ENCODE data around the gene GNB3.

DNA sequence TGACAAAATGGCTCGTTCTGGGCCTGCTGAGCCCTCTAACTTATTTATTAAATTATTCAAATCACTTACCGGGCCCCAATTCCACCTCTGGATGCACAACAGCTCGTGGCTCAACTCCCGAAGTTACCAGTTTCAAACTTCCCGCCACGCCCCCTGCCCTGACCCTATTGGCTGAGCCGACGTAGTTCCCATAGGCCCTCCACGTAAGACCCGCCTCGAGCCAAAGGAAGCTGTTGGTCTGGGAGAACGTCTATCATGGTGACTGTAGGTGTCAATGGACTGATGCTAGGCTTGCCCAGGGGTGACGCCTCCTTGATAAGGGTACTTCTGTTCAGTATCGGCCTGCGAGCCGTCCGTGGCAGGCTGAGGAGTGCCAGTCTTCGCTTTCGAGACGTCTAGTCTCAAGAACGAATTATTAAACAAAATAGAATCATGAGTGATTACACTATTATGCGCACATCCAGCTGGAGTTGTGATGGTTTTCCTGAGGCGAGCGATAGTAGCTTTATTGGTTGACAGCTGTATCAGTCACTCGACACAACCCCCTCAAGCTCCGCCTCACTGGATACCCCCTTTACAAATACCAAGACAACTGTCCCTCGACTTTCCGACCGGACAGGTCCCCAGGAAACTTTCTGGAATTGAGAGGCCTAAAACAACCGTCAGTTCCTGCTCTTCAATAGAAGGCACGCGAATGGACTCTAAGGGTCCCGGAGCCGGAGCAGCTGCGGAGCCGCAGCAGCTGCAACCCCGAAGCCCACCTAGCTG lies 10.6 kb downstream of the GNB3 start, which contains the start of gene CDCA3:
- peak in 1 of 4 experiments; percentile 8 for TF ChIP-seq CTCF (IDR thresholded peaks at IDR 0.05)
- TF ChIP-seq POLR2A (IDR thresholded peaks at IDR 0.05): peak; percentile 52 to 83
- TF ChIP-seq EP300 (IDR thresholded peaks at IDR 0.05): no peak
- peak; percentile 88 for TF ChIP-seq POLR2AphosphoS5 (IDR thresholded peaks at IDR 0.05)

Data from gastroesophageal sphincter (tissue), 3 donors.